Lower leg skin (tissue), 3 donors: ENCODE data around the gene SUN1.

Source experiments
- POLR2A ChIP-seq, 2 donors: fragments of 450-650 bp; IDR thresholded peaks; one replicate each; pipeline ENCODE4 v1.6.1; 2016 to 2017; ENCODE audit warnings: antibody characterized with exemption in 2 of 2, mild to moderate bottlenecking in 1 of 2, moderate library complexity in 1 of 2
- TF ChIP-seq, protein P1 (sequence below), 3 donors: fragments of 450-650 bp; IDR thresholded peaks; one replicate each; pipeline ENCODE4 v1.5.1; 2016; ENCODE audit warnings: antibody characterized with exemption in 3 of 3, mild to moderate bottlenecking in 3 of 3, moderate library complexity in 2 of 3

DNA sequence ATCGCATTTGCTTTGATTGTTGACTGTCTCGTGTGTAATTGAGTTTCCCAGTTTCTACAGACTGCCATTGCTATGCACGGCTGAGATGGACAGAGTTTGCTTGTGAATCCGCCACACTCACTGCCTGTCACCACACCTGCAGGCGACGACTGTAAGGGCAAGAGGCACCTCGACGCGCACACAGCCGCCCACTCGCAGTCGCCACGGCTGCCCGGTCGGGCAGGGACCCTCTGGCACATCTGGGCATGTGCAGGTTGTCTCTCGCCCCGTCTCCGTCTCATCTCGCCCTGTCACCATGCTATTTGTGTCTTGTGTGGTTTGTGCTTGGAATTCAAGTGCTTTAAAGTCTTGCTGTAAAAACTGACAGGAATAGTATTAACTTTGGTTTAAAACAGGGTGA lies 17.5 kb downstream of the SUN1 start:
- TF ChIP-seq, protein P1, sequence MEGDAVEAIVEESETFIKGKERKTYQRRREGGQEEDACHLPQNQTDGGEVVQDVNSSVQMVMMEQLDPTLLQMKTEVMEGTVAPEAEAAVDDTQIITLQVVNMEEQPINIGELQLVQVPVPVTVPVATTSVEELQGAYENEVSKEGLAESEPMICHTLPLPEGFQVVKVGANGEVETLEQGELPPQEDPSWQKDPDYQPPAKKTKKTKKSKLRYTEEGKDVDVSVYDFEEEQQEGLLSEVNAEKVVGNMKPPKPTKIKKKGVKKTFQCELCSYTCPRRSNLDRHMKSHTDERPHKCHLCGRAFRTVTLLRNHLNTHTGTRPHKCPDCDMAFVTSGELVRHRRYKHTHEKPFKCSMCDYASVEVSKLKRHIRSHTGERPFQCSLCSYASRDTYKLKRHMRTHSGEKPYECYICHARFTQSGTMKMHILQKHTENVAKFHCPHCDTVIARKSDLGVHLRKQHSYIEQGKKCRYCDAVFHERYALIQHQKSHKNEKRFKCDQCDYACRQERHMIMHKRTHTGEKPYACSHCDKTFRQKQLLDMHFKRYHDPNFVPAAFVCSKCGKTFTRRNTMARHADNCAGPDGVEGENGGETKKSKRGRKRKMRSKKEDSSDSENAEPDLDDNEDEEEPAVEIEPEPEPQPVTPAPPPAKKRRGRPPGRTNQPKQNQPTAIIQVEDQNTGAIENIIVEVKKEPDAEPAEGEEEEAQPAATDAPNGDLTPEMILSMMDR (IDR thresholded peaks at IDR 0.05), result no peak
- TF ChIP-seq POLR2A (IDR thresholded peaks at IDR 0.05), result no peak
